Esophagus muscularis mucosa (tissue), 3 donors: ENCODE measurements around the gene BBS5.
"Not testable (repeated sequence)": the region's sequence is repeated elsewhere in the genome, so short reads cannot be mapped to it uniquely, and the experiment has no call there.

ENCODE experiments used
- POLR2A ChIP-seq: fragments of 450-650 bp; IDR thresholded peaks from one replicate; pipeline ENCODE4 v1.6.1; 2017; ENCODE audit warnings: antibody characterized with exemption, moderate library complexity, mild to moderate bottlenecking, low read depth
- POLR2AphosphoS5 ChIP-seq, 2 donors: sonication (generic); formaldehyde crosslinking; IDR thresholded peaks; one replicate each; pipeline ENCODE4 v1.6.1; 2017; ENCODE audit warnings: antibody characterized with exemption in 2 of 2
- TF ChIP-seq, protein P1 (sequence below), 3 experiments: fragments of 200-600 bp in 2 of 3; fragments of 450-650 bp in 1 of 3; sonication (generic) in 2 of 3; IDR thresholded peaks; one replicate each; pipeline ENCODE4 v1.5.1; 2017 to 2019; ENCODE audit warnings: antibody characterized with exemption in 3 of 3, mild to moderate bottlenecking in 2 of 3, moderate library complexity in 1 of 3

DNA sequence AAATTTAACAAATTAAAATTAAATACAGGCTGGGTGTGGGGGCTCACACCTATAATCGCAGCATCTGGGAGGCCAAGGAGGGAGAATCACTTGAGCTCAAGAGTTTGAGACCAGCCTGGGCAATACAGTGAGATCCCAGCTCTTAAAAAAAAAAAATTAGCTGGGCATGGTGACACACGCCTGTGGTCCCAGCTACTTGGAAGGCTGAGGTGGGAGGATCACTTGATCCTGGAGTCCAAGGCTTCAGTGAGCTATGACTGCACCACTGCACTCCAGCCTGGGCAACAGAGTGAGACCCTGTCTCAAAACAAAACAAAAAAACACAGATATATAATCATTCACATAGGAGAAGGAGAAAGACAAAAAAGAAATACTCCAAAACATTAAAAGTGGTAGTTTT, 60.2 kb downstream of the BBS5 start:
- TF ChIP-seq POLR2A; POLR2AphosphoS5 (IDR thresholded peaks at IDR 0.05): not testable (repeated sequence)
- TF ChIP-seq, protein P1, sequence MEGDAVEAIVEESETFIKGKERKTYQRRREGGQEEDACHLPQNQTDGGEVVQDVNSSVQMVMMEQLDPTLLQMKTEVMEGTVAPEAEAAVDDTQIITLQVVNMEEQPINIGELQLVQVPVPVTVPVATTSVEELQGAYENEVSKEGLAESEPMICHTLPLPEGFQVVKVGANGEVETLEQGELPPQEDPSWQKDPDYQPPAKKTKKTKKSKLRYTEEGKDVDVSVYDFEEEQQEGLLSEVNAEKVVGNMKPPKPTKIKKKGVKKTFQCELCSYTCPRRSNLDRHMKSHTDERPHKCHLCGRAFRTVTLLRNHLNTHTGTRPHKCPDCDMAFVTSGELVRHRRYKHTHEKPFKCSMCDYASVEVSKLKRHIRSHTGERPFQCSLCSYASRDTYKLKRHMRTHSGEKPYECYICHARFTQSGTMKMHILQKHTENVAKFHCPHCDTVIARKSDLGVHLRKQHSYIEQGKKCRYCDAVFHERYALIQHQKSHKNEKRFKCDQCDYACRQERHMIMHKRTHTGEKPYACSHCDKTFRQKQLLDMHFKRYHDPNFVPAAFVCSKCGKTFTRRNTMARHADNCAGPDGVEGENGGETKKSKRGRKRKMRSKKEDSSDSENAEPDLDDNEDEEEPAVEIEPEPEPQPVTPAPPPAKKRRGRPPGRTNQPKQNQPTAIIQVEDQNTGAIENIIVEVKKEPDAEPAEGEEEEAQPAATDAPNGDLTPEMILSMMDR (IDR thresholded peaks at IDR 0.05), result not testable (repeated sequence)
